SK-N-SH (cell line): ENCODE measurements around the gene HECTD2. TPM values are rescaled to one million over a fixed set of nuclear protein-coding genes. Genes with fewer than 3 reads are reported as not detected.
"Not testable (repeated sequence)": the region's sequence is repeated elsewhere in the genome, so short reads cannot be mapped to it uniquely, and the experiment has no call there.

Source experiments
- CTCF ChIA-PET: fragments of 300-600, 350-600 bp; formaldehyde crosslinking; extraction: SDS; loops from one replicate; lab custom pipeline; 2021; lab: Yijun Ruan, JAX
- POLR2A ChIA-PET: fragments of 350-600 bp; sonication (Branson Sonifier 250); formaldehyde crosslinking; extraction: SDS; loops from one replicate; lab custom pipeline; 2020; ENCODE audit warnings: antibody characterized with exemption, inconsistent platforms; lab: Yijun Ruan, JAX
- DNase-seq: peaks from one replicate; pipeline ENCODE4 v3.0.0; 2012
- H2AFZ ChIP-seq: fragments of 200-600 bp; sonication (generic); 2 replicates; pipeline ENCODE4 v1.8.1; 2016; ENCODE audit warnings: antibody characterized with exemption, mild to moderate bottlenecking, low read depth
- H3F3A ChIP-seq: fragments of 200-600 bp; sonication (generic); replicated peaks from 2 replicates; pipeline ENCODE3; 2016; ENCODE audit warnings: antibody characterized with exemption, mild to moderate bottlenecking; ENCODE audit not compliant: insufficient read depth
- H3K27ac ChIP-seq, 2 experiments: fragments of 200-500 bp in 1 of 2; fragments of 200-600 bp in 1 of 2; sonication (Bioruptor generic) in 1 of 2; sonication (generic), shearing (Covaris generic) in 1 of 2; 2 replicates each; pipeline versions ENCODE4 v1.5.1 to v1.6.1; 2014 to 2016; ENCODE audit warnings: low read depth in 2 of 2, inconsistent platforms in 1 of 2, low read length in 1 of 2, mild to moderate bottlenecking in 1 of 2, mixed read lengths in 1 of 2
- H3K27me3 ChIP-seq: fragments of 200-600 bp; sonication (generic), shearing (Covaris generic); 2 replicates; pipeline ENCODE4 v1.6.1; 2016; ENCODE audit warnings: mixed run types; ENCODE audit not compliant: insufficient read depth
- H3K36me3 ChIP-seq, 2 experiments: fragments of 200-500 bp in 1 of 2; fragments of 200-600 bp in 1 of 2; sonication (Bioruptor generic) in 1 of 2; sonication (generic) in 1 of 2; replicated peaks in 1 of 2; 2 replicates each; pipeline versions ENCODE3 to v1.5.1; 2014 to 2016; ENCODE audit warnings: low read length in 1 of 2, mild to moderate bottlenecking in 1 of 2; ENCODE audit not compliant: insufficient read depth in 2 of 2, control insufficient read depth in 1 of 2
- H3K4me1 ChIP-seq, 2 experiments: fragments of 200-500 bp in 1 of 2; fragments of 200-600 bp in 1 of 2; sonication (Bioruptor generic) in 1 of 2; sonication (generic), shearing (Covaris generic) in 1 of 2; 2 replicates each; pipeline versions ENCODE4 v1.5.1 to v1.6.1; 2014 to 2016; ENCODE audit warnings: low read depth in 1 of 2, low read length in 1 of 2, mixed run types in 1 of 2; ENCODE audit not compliant: insufficient read depth in 2 of 2, control insufficient read depth in 1 of 2
- H3K4me2 ChIP-seq: fragments of 200-600 bp; sonication (generic), shearing (Covaris generic); 2 replicates; pipeline ENCODE4 v1.6.1; 2017; ENCODE audit warnings: mixed run types
- H3K4me3 ChIP-seq, 2 experiments: fragments of 200-500 bp in 1 of 2; fragments of 200-600 bp in 1 of 2; sonication (Bioruptor generic) in 1 of 2; sonication (generic), shearing (Covaris generic) in 1 of 2; 2 replicates each; pipeline versions ENCODE4 v1.5.1 to v1.8.1; 2014 to 2016; ENCODE audit warnings: low read depth in 2 of 2, inconsistent platforms in 1 of 2, low read length in 1 of 2, mild to moderate bottlenecking in 1 of 2, mixed read lengths in 1 of 2, moderate library complexity in 1 of 2
- H3K79me2 ChIP-seq: fragments of 200-600 bp; sonication (generic); 2 replicates; pipeline ENCODE4 v1.8.1; 2017; ENCODE audit warnings: mild to moderate bottlenecking; ENCODE audit not compliant: insufficient read depth
- H3K9ac ChIP-seq: fragments of 200-600 bp; sonication (generic); 2 replicates; pipeline ENCODE4 v1.6.1; 2017; ENCODE audit warnings: mixed run types
- H3K9me2 ChIP-seq: fragments of 200-600 bp; sonication (generic); 2 replicates; pipeline ENCODE4 v1.6.1; 2017; ENCODE audit warnings: mixed run types
- H3K9me3 ChIP-seq: fragments of 200-600 bp; sonication (generic); 2 replicates; pipeline ENCODE4 v1.6.1; 2017; ENCODE audit warnings: mixed run types, mild to moderate bottlenecking, moderate library complexity
- H4K20me1 ChIP-seq: fragments of 200-600 bp; sonication (generic); 2 replicates; pipeline ENCODE4 v1.6.1; 2017; ENCODE audit warnings: mild to moderate bottlenecking, mixed run types; ENCODE audit not compliant: insufficient read depth
- CHD2 ChIP-seq: fragments of 150-350 bp; IDR thresholded peaks from 2 replicates; pipeline ENCODE4 v1.6.1; 2018; ENCODE audit warnings: low read length; ENCODE audit not compliant: partially characterized antibody
- CTCF ChIP-seq: fragments of 200-600 bp; sonication (generic); IDR thresholded peaks from 2 replicates; pipeline ENCODE4 v1.6.1; 2017; ENCODE audit warnings: antibody characterized with exemption, mild to moderate bottlenecking, moderate library complexity
- EZH2phosphoT487 ChIP-seq: fragments of 200-600 bp; sonication (generic); IDR thresholded peaks from 2 replicates; pipeline ENCODE4 v1.6.1; 2017; ENCODE audit warnings: low read depth, mixed run types, mild to moderate bottlenecking, antibody characterized with exemption, moderate library complexity, borderline replicate concordance
- FOSL2 ChIP-seq: IDR thresholded peaks from 2 replicates; pipeline ENCODE4 v1.4.0; 2012; ENCODE audit warnings: low read depth, mild to moderate bottlenecking, moderate library complexity, borderline replicate concordance
- JUND ChIP-seq: IDR thresholded peaks from 2 replicates; pipeline ENCODE4 v1.4.0; 2012
- MXI1 ChIP-seq: IDR thresholded peaks from 2 replicates; pipeline ENCODE4 v1.6.1; 2012; ENCODE audit warnings: mild to moderate bottlenecking, low read depth, low read length, improper control_type of control experiment
- NFIC ChIP-seq: IDR thresholded peaks from 2 replicates; pipeline ENCODE4 v1.4.0; 2012; ENCODE audit warnings: borderline replicate concordance
- PBX3 ChIP-seq: IDR thresholded peaks from 2 replicates; pipeline ENCODE4; 2012
- POLR2AphosphoS5 ChIP-seq: IDR thresholded peaks from 2 replicates; pipeline ENCODE4 v1.6.1; 2012; ENCODE audit warnings: low read depth, low read length
- RAD21 ChIP-seq: IDR thresholded peaks from 2 replicates; pipeline ENCODE4 v1.6.1; 2012; ENCODE audit warnings: mild to moderate bottlenecking, low read length
- RFX5 ChIP-seq: IDR thresholded peaks from 2 replicates; pipeline ENCODE4 v1.6.1; 2012; ENCODE audit warnings: mild to moderate bottlenecking, improper control_type of control experiment, low read length
- SIN3A ChIP-seq: IDR thresholded peaks from 2 replicates; pipeline ENCODE4 v1.6.1; 2012; ENCODE audit warnings: low read depth, mild to moderate bottlenecking, low read length, moderate library complexity, borderline replicate concordance
- SMC3 ChIP-seq: IDR thresholded peaks from 2 replicates; pipeline ENCODE4 v1.6.1; 2012; ENCODE audit warnings: low read depth, low read length, improper control_type of control experiment
- TAF1 ChIP-seq: IDR thresholded peaks from 2 replicates; pipeline ENCODE4 v1.6.1; 2012; ENCODE audit warnings: low read depth, mild to moderate bottlenecking, low read length, moderate library complexity, borderline replicate concordance
- TCF12 ChIP-seq: IDR thresholded peaks from 2 replicates; pipeline ENCODE4 v1.4.0; 2012
- TEAD4 ChIP-seq: IDR thresholded peaks from 2 replicates; pipeline ENCODE4 v1.4.0; 2012; ENCODE audit warnings: mild to moderate bottlenecking, borderline replicate concordance; ENCODE audit not compliant: insufficient read depth
- USF2 ChIP-seq: fragments of 150-350 bp; IDR thresholded peaks from 2 replicates; pipeline ENCODE4 v1.6.1; 2017; ENCODE audit warnings: antibody characterized with exemption, low read length, low read depth, borderline replicate concordance
- YY1 ChIP-seq: IDR thresholded peaks from 2 replicates; pipeline ENCODE4 v1.4.0; 2012; ENCODE audit warnings: low read depth, mild to moderate bottlenecking
- WGBS: methylation state at CpG from one replicate; pipeline ENCODE4 v1.1.6; 2017; ENCODE audit warnings: low lambda C conversion rate; 5-methylcytosine and 5-hydroxymethylcytosine counted together
- polyA plus RNA-seq, 3 experiments: library from polyadenylated mRNA; depleted of rRNA; stranded (reverse); fragments of >200 nt; gene quantifications; 2 replicates each; pipeline ENCODE4 v1.2.3, GENCODE V29; 2012

Gene HECTD2
- polyA plus RNA-seq, 1 of the 3 experiments (the other 2 are of a cell fraction): 4.1 TPM

- 77% methylated on average over 6 of the region's 6 CpGs for WGBS
- H3K27me3 ChIP-seq, H4K20me1 ChIP-seq, POLR2A ChIA-PET, DNase-seq, H3F3A ChIP-seq, H3K4me1 ChIP-seq, H3K9me3 ChIP-seq, H3K4me2 ChIP-seq, H3K27ac ChIP-seq, H3K9me2 ChIP-seq, H3K36me3 ChIP-seq, H2AFZ ChIP-seq, H3K9ac ChIP-seq, H3K4me3 ChIP-seq, H3K79me2 ChIP-seq: not testable (repeated sequence)
- CTCF ChIA-PET: interaction anchor here (0.6 to 3.5 kb wide), 8 partner anchors 11 to 72 kb away, joined by 3 to 25 read pairs (median 4); no protein-coding TSS in a partner anchor
- TF ChIP-seq RAD21 (peak; percentile 54), SMC3 (peak; percentile 48), CTCF (peak; percentile 58)
Observed at GRCh38 chr10:91369978-91370589, 40.1 kb upstream of the HECTD2 start.

GRCh38 chr10:91374052-91374451 lies 36.1 kb upstream of the HECTD2 start:
- peaks cover 5 to 13% of the 10 kb centered on the region in 2 experiments; a peak in 3 of 4 replicates for H3K4me1 ChIP-seq
- DNase-seq: no peak
- CTCF ChIA-PET: interaction anchor here (1.0 kb wide), 1 partner anchor 76 kb away, joined by 3 read pairs; no protein-coding TSS in a partner anchor
- H3K79me2 ChIP-seq: no peaks in the 10 kb centered on the region
- H4K20me1 ChIP-seq: no peaks in the 10 kb centered on the region
- H3K36me3 ChIP-seq: no peaks in the 10 kb centered on the region
- peaks cover 9% of the 10 kb centered on the region for H3F3A ChIP-seq
- no peak overlapping the region for H2AFZ ChIP-seq
- H3K9me2 ChIP-seq: no peaks in the 10 kb centered on the region
- no peak overlapping the region for H3K4me3 ChIP-seq
- no peak overlapping the region for H3K9ac ChIP-seq
- POLR2A ChIA-PET: no interaction called here
- H3K27me3 ChIP-seq: no peaks in the 10 kb centered on the region
- no peak overlapping the region for H3K4me2 ChIP-seq
- no peak overlapping the region for H3K27ac ChIP-seq
- peaks cover 10% of the 10 kb centered on the region for H3K9me3 ChIP-seq
- no peak for TF ChIP-seq USF2
- no peak for TF ChIP-seq TAF1
- no peak for TF ChIP-seq TEAD4
- TF ChIP-seq FOSL2: no peak
- TF ChIP-seq NFIC: no peak
- no peak for TF ChIP-seq MXI1
- no peak for TF ChIP-seq TCF12
- TF ChIP-seq JUND: no peak
- no peak for TF ChIP-seq CHD2
- no peak for TF ChIP-seq PBX3
- no peak for TF ChIP-seq EZH2phosphoT487
- no peak for TF ChIP-seq YY1
- TF ChIP-seq RFX5: no peak
- TF ChIP-seq SIN3A: no peak
- no peak for TF ChIP-seq POLR2AphosphoS5
